Keratinocyte (primary cell): ENCODE results near the gene C1orf87. TPM values are rescaled to one million over a fixed set of nuclear protein-coding genes. Genes with fewer than 3 reads are reported as not detected.

Source experiments
- DNase-seq: peaks from one replicate; pipeline ENCODE4 v3.0.0-alpha.2; 2011; ENCODE audit warnings: low read depth, missing footprints, low spot score
- FAIRE-seq: peaks from 2 replicates; lab custom pipeline; 2011; peaks lifted over from hg19 to GRCh38; lab: Jason Lieb, UNC
- H2AFZ ChIP-seq: 2 replicates; pipeline ENCODE4 v1.6.0; 2012; ENCODE audit warnings: low read length, control low read depth, inconsistent platforms; ENCODE audit not compliant: control insufficient read depth
- H3K27ac ChIP-seq: 2 replicates; pipeline ENCODE4 v1.5.1; 2011; ENCODE audit warnings: low read length; ENCODE audit not compliant: control insufficient read depth, insufficient read depth
- H3K27me3 ChIP-seq: 3 replicates; pipeline ENCODE4 v1.6.0; 2011; ENCODE audit warnings: low read length; ENCODE audit not compliant: control insufficient read depth, insufficient read depth; ENCODE audit errors: extremely low read depth
- H3K36me3 ChIP-seq, 2 experiments: 2 replicates in 1 of 2; 3 replicates in 1 of 2; pipeline ENCODE4 v1.5.1; 2011; ENCODE audit warnings: low read length in 2 of 2, mild to moderate bottlenecking in 1 of 2; ENCODE audit not compliant: control insufficient read depth in 2 of 2, insufficient read depth in 2 of 2; ENCODE audit errors: extremely low read depth in 1 of 2
- H3K4me1 ChIP-seq: 3 replicates; pipeline ENCODE4 v1.5.1; 2011; ENCODE audit warnings: low read length; ENCODE audit not compliant: control insufficient read depth, insufficient read depth; ENCODE audit errors: extremely low read depth
- H3K4me2 ChIP-seq: 3 replicates; pipeline ENCODE4 v1.6.0; 2011; ENCODE audit warnings: low read depth, low read length; ENCODE audit not compliant: control insufficient read depth, insufficient read depth; ENCODE audit errors: extremely low read depth
- H3K4me3 ChIP-seq, 3 experiments: fragments of 200-600 bp in 1 of 3; sonication (generic) in 1 of 3; 2 replicates in 2 of 3; 3 replicates in 1 of 3; pipeline ENCODE4 v1.5.1; 2011 to 2016; ENCODE audit warnings: low read length in 3 of 3, mild to moderate bottlenecking in 3 of 3, control low read depth in 2 of 3, inconsistent platforms in 1 of 3, low read depth in 1 of 3, mixed read lengths in 1 of 3, mixed run types in 1 of 3, moderate library complexity in 1 of 3; ENCODE audit not compliant: control insufficient read depth in 2 of 3, insufficient read depth in 2 of 3; ENCODE audit errors: extremely low read depth in 1 of 3
- H3K79me2 ChIP-seq: 2 replicates; pipeline ENCODE4 v1.6.0; 2012; ENCODE audit warnings: low read length; ENCODE audit not compliant: control insufficient read depth, insufficient read depth
- H3K9ac ChIP-seq: 3 replicates; pipeline ENCODE4 v1.6.0; 2011; ENCODE audit warnings: low read length; ENCODE audit not compliant: control insufficient read depth, insufficient read depth; ENCODE audit errors: extremely low read depth
- H3K9me1 ChIP-seq: 3 replicates; pipeline ENCODE4 v1.6.0; 2011; ENCODE audit warnings: low read length; ENCODE audit not compliant: control insufficient read depth, insufficient read depth; ENCODE audit errors: extremely low read depth
- H3K9me3 ChIP-seq: 2 replicates; pipeline ENCODE4 v1.5.1; 2012; ENCODE audit warnings: low read depth, low read length; ENCODE audit not compliant: control insufficient read depth
- H4K20me1 ChIP-seq: 3 replicates; pipeline ENCODE4 v1.6.0; 2011; ENCODE audit warnings: low read length; ENCODE audit not compliant: control insufficient read depth, insufficient read depth; ENCODE audit errors: extremely low read depth
- EZH2 ChIP-seq: IDR thresholded peaks from one replicate; pipeline ENCODE4 v1.6.1; 2012; ENCODE audit warnings: inconsistent platforms, mild to moderate bottlenecking, low read length, moderate library complexity
- dilution Hi-C: fragments of 300-500 bp; cut with MboI; formaldehyde crosslinking; loops from one replicate; pipeline ENCODE4 v1.7.0; 2020; ENCODE audit warnings: low sequenced_read_pairs; ENCODE audit not compliant: extremely low pct_ligation_motif_present
- polyA plus RNA-seq, 5 experiments: library from polyadenylated mRNA; depleted of rRNA in 3 of 5; stranded (reverse) in 3 of 5; stranded (forward) in 1 of 5; unstranded in 1 of 5; fragments of >200 nt; gene quantifications; 1 replicate in 1 of 5; 2 replicates in 3 of 5; 3 replicates in 1 of 5; pipeline versions ENCODE4 v1.2.1 to v1.2.3, GENCODE V29; 2011 to 2012; ENCODE audit warnings: missing spikeins in 2 of 5, low read depth in 1 of 5, low replicate concordance in 1 of 5
- TF ChIP-seq, protein P1 (sequence below), 3 experiments: IDR thresholded peaks in 1 of 3; conservative IDR thresholded peaks in 1 of 3; optimal IDR thresholded peaks in 1 of 3; 2 replicates in 2 of 3; 3 replicates in 1 of 3; pipeline versions ENCODE3 to v1.5.1; 2011; ENCODE audit warnings: low read length in 3 of 3, mild to moderate bottlenecking in 3 of 3, moderate library complexity in 2 of 3, control low read depth in 1 of 3, inconsistent platforms in 1 of 3; ENCODE audit not compliant: insufficient read depth in 2 of 3; ENCODE audit errors: extremely low read depth in 1 of 3

Gene C1orf87
- polyA plus RNA-seq, 1 donor (not counting 4 experiments of a cell fraction or from before 2014, with no cell fraction given): not detected

DNA sequence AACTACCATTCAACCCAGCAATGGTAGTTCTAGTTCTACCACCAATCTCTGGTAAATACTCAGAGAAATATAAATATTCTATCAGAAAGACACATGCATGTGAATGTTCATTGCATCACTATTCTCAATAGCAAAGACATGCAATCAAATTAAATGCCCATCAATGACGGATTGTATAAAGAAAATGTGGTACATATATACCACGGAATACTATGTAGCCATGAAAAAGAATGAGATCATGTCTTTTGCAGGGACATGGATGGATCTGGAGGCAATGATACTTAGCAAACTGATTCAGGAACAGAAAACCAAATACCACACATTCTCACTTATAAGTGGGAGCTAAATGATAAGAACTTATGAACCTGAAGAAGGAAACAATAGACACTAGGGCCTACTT, 37.5 kb upstream of the C1orf87 start:
- Histone ChIP-seq H3K4me3 (no peak overlapping the region), H3K4me2 (no peak overlapping the region), H2AFZ (no peak overlapping the region), H3K4me1 (no peaks in the 10 kb centered on the region), H3K27ac (no peak overlapping the region), H3K36me3 (no peaks in the 10 kb centered on the region), H3K79me2 (no peaks in the 10 kb centered on the region), H3K9me1 (no peaks in the 10 kb centered on the region), H4K20me1 (no peaks in the 10 kb centered on the region), H3K9me3 (no peaks in the 10 kb centered on the region), H3K9ac (no peak overlapping the region), H3K27me3 (no peaks in the 10 kb centered on the region)
- no peak for FAIRE-seq
- DNase-seq: no peak
- TF ChIP-seq EZH2: no peak
- TF ChIP-seq, protein P1, sequence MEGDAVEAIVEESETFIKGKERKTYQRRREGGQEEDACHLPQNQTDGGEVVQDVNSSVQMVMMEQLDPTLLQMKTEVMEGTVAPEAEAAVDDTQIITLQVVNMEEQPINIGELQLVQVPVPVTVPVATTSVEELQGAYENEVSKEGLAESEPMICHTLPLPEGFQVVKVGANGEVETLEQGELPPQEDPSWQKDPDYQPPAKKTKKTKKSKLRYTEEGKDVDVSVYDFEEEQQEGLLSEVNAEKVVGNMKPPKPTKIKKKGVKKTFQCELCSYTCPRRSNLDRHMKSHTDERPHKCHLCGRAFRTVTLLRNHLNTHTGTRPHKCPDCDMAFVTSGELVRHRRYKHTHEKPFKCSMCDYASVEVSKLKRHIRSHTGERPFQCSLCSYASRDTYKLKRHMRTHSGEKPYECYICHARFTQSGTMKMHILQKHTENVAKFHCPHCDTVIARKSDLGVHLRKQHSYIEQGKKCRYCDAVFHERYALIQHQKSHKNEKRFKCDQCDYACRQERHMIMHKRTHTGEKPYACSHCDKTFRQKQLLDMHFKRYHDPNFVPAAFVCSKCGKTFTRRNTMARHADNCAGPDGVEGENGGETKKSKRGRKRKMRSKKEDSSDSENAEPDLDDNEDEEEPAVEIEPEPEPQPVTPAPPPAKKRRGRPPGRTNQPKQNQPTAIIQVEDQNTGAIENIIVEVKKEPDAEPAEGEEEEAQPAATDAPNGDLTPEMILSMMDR (optimal IDR thresholded peaks at IDR 0.05 in 1 of 3, IDR thresholded peaks at IDR 0.05 in 1 of 3, conservative IDR thresholded peaks at IDR 0.05 in 1 of 3; ENCODE audit: extremely low read depth in 1 of 3, insufficient read depth in 2 of 3, low read length in 3 of 3): no peak
- dilution Hi-C loops: no loop called here

DNA sequence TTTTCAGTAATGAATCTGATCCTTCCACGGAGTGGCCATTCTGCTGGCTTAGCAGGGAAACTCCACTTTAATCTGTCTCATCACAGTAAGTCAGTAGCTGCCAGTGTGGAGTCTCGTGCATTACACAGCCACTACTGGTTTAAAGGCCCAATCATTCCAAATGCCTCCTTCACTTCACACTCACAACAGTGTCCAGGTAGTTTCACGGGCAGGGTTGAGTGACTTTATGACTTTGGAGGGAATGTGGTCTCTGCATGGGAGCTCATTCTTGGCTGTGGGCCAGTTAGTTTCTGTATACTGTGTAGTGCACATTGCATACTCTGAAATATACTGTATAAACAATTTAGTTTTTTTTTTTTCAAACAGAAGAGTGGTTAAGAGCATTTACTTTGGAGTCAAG, 34.6 kb upstream of the C1orf87 start:
- Histone ChIP-seq H3K36me3 (no peaks in the 10 kb centered on the region), H3K9me3 (no peaks in the 10 kb centered on the region), H3K27me3 (no peaks in the 10 kb centered on the region), H3K4me3 (no peak overlapping the region), H3K27ac (no peak overlapping the region), H4K20me1 (no peaks in the 10 kb centered on the region), H3K4me2 (no peak overlapping the region), H2AFZ (no peak overlapping the region), H3K4me1 (no peaks in the 10 kb centered on the region), H3K79me2 (no peaks in the 10 kb centered on the region), H3K9me1 (no peaks in the 10 kb centered on the region), H3K9ac (no peak overlapping the region)
- DNase-seq (no peak), FAIRE-seq (no peak)
- TF ChIP-seq, protein P1 (optimal IDR thresholded peaks at IDR 0.05 in 1 of 3, IDR thresholded peaks at IDR 0.05 in 1 of 3, conservative IDR thresholded peaks at IDR 0.05 in 1 of 3; ENCODE audit: extremely low read depth in 1 of 3, insufficient read depth in 2 of 3, low read length in 3 of 3): no peak
- TF ChIP-seq EZH2: no peak
- dilution Hi-C loops: no loop called here
